ENCODE data around the gene SUPT20HL1.

The SUPT20HL1 gene

DNA sequence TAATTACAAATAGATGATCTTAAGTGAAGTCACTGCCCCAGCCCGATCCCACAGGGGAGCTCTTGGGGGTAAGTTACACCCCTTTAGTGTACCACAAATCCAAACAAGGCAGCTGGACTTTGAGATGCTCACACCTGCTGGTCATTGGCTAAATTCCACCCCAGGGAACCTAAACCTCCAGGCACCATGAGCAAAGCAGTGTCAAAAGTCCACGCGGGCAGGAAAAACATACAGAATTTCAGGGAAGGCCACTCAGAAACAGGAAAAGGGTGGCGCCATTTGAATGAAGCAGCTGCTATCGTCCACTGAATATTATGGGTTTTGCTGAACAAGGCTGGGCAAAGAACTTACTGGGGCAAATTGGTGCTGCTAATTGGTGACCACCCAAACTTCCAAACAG lies 30.9 kb downstream of the SUPT20HL1 start:
- no peak for DNase-seq (ENCODE audit: low read depth)
- TF ChIP-seq, protein P1, sequence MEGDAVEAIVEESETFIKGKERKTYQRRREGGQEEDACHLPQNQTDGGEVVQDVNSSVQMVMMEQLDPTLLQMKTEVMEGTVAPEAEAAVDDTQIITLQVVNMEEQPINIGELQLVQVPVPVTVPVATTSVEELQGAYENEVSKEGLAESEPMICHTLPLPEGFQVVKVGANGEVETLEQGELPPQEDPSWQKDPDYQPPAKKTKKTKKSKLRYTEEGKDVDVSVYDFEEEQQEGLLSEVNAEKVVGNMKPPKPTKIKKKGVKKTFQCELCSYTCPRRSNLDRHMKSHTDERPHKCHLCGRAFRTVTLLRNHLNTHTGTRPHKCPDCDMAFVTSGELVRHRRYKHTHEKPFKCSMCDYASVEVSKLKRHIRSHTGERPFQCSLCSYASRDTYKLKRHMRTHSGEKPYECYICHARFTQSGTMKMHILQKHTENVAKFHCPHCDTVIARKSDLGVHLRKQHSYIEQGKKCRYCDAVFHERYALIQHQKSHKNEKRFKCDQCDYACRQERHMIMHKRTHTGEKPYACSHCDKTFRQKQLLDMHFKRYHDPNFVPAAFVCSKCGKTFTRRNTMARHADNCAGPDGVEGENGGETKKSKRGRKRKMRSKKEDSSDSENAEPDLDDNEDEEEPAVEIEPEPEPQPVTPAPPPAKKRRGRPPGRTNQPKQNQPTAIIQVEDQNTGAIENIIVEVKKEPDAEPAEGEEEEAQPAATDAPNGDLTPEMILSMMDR (IDR thresholded peaks at IDR 0.05; ENCODE audit: control insufficient read depth, extremely low read depth, insufficient read depth): no peak
- no peak overlapping the region for H3K4me3 ChIP-seq (ENCODE audit: low read depth, low read length)

DNA sequence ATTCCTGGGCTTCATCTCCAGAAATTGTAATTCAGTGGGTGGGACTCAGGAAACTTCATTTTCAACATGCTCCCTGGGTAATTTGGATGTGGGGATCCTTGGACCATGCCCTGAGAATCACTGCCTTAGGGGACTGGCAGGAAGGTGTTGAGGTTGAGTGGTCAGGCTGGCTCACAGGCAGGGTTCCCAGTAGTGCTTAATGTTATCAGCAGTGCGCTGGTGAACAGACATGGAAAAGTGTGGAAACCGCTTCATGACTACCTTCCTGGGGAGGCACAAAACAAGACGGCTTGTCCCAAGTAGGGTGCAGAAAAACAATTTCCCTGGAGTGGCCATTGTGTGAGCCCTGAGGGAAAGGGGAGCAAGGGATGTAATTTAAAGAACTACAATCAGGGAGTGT lies 31.4 kb downstream of the SUPT20HL1 start:
- H3K4me3 ChIP-seq (ENCODE audit: low read depth, low read length): no peak overlapping the region
- no peak for DNase-seq (ENCODE audit: low read depth)
- TF ChIP-seq, protein P1 (IDR thresholded peaks at IDR 0.05; ENCODE audit: control insufficient read depth, extremely low read depth, insufficient read depth): no peak

DNA sequence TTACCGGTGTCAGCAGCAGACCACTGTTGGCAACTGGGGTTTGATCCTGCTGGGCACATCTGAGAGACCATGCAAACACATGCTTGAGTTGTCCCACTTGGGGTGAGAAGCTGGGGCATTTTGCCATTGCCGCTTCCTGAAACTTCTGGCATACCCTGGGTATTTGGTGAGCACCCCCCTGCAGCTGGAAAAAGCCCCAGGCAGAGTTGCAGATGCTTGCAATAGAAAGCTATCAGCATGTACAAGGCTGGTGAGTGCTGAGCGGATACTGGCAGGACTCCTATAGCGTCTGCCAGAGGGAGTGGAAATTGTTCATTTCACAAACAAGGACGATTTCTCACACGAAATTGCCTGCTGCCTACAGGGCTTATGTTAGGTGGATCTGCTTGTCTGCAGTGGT lies 32.3 kb downstream of the SUPT20HL1 start:
- TF ChIP-seq, protein P1 (IDR thresholded peaks at IDR 0.05; ENCODE audit: control insufficient read depth, extremely low read depth, insufficient read depth): no peak
- no peak overlapping the region for H3K4me3 ChIP-seq (ENCODE audit: low read depth, low read length)
- DNase-seq (ENCODE audit: low read depth): no peak

DNA sequence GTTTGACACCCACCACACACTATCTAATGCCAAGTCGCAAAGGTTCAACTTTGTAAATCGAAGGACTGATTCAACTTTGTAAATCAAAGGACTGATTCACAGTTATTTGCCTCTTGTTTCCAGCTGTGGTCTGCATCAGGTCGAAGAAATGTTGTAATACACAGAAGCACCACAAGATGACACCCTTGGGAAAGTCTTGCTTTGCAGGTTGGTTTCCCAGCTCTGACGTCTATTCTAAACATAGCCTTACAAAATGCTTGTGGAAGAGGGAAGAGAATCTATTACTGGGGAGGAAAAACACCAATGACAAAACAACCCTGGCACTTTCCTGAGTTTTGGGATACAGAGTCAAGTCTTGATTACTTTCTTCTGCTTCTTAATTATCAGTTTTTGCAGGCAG lies 35.3 kb downstream of the SUPT20HL1 start:
- TF ChIP-seq, protein P1 (IDR thresholded peaks at IDR 0.05; ENCODE audit: control insufficient read depth, extremely low read depth, insufficient read depth): peak; percentile 73
- H3K4me3 ChIP-seq (ENCODE audit: low read depth, low read length): no peak overlapping the region
- DNase-seq (ENCODE audit: low read depth): peak; percentile 32

DNA sequence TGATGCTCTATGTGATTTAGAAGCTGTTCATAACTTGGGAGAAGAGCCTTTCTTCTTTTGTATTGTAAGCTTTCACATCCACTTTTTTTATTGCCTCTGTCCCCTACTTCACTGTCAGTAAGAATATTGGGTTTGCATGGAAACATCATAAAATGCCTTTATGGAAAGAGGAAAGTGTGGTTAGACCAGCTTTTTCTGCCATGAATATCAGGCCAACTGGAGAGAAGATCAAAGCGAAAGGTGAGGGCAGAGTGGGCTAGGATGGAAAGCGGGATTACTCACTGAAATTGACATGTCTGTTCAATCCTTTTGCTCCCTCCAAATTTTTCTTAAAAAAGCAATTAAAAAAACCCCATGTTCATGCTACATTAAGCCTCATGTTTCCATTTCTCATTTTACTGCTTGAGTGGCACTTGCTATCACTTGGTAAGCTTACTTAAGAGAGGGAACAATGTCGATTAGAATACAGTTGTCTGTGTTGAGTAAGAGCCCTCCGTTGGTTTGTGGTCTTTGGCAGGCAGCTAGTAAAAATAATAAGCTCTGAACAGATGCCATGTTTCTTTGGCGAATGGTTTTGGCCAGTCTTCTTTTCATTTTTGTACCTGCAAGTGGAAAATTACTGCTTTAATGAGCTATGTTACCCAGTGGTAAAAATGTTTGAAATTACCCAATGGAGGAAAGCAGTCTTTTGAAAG lies 35.9 kb downstream of the SUPT20HL1 start:
- no peak overlapping the region for H3K4me3 ChIP-seq (ENCODE audit: low read depth, low read length)
- no peak for DNase-seq (ENCODE audit: low read depth)
- TF ChIP-seq, protein P1 (IDR thresholded peaks at IDR 0.05; ENCODE audit: control insufficient read depth, extremely low read depth, insufficient read depth): no peak

DNA sequence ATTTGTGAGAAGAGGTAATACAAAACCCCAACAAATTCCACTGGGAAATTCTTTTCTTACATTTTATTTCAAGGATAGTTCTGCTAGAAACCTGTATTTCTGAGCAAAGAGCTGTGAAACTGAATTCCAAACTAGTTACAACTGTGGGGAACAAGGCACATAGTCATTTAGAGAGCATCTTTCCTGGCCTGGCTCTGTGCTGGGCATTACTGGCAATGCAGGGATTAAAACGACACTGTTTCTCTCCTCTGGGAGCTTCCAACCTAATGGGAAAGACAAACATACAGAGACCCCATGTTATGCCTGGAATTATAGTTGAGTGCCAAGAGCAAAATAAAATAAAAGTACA lies 36.5 kb downstream of the SUPT20HL1 start:
- DNase-seq (ENCODE audit: low read depth): no peak

More for the DNA sequence above, 36.5 kb downstream of the SUPT20HL1 start:
- H3K4me3 ChIP-seq (ENCODE audit: low read depth, low read length): no peak overlapping the region
- TF ChIP-seq, protein P1 (IDR thresholded peaks at IDR 0.05; ENCODE audit: control insufficient read depth, extremely low read depth, insufficient read depth): no peak
